Measurements from ENCODE around the gene TUBGCP6.

Gene TUBGCP6

GRCh38 chr22:50250555-50251476 lies 6.0 kb upstream of the TUBGCP6 start, which contains the start of gene HDAC10:
Gene HDAC10, minus strand, starts transcription at chr22:50251265. Its CDS starts 233 bp downstream, at chr22:50251032.
- peak; percentile 61 to 77 for DNase-seq

- no peak for DNase-seq
These were observed 5.4 kb upstream of the TUBGCP6 start for GRCh38 chr22:50250249-50250554.

- DNase-seq = no peak
These were observed 4.8 kb upstream of the TUBGCP6 start for GRCh38 chr22:50249341-50250248.

- no peak for DNase-seq
These were observed 3.6 kb upstream of the TUBGCP6 start for GRCh38 chr22:50248196-50249081.

GRCh38 chr22:50247748-50248147 lies 2.9 kb upstream of the TUBGCP6 start:
- DNase-seq = peak; percentile 49 to 62

GRCh38 chr22:50246242-50247175 lies 1.7 kb upstream of the TUBGCP6 start:
- DNase-seq = no peak

- no peak for DNase-seq
These were observed 620 bp upstream of the TUBGCP6 start for GRCh38 chr22:50245214-50246072.

GRCh38 chr22:50243685-50244419 lies 971 bp downstream of the TUBGCP6 start:
- no peak for DNase-seq

- DNase-seq = no peak
These were observed 2.3 kb downstream of the TUBGCP6 start for GRCh38 chr22:50242406-50242949.

- DNase-seq = no peak
These were observed 6.1 kb downstream of the TUBGCP6 start for GRCh38 chr22:50238755-50239154.

- DNase-seq = no peak
These were observed 8.0 kb downstream of the TUBGCP6 start for GRCh38 chr22:50236731-50237409.

- DNase-seq = no peak
These were observed 11.6 kb downstream of the TUBGCP6 start for GRCh38 chr22:50233223-50233622.

- no peak for DNase-seq
These were observed 12.2 kb downstream of the TUBGCP6 start for GRCh38 chr22:50232481-50233151.

GRCh38 chr22:50229370-50229769 lies 15.5 kb downstream of the TUBGCP6 start:
- DNase-seq = no peak

GRCh38 chr22:50228366-50228765 lies 16.5 kb downstream of the TUBGCP6 start:
- DNase-seq = no peak

- DNase-seq = no peak
These were observed 17.1 kb downstream of the TUBGCP6 start for GRCh38 chr22:50227579-50228215.

- DNase-seq = no peak
These were observed 18.0 kb downstream of the TUBGCP6 start for GRCh38 chr22:50226875-50227165.

Data from NCI-H1930 (cell line).